IMR-90 (cell line): ENCODE data around the gene ALKBH2. TPM values are rescaled to one million over a fixed set of nuclear protein-coding genes. Genes with fewer than 3 reads are reported as not detected.

Source experiments
- ATAC-seq: fragments of 200-7000 bp; cut with Tn5 transposase; 2 replicates; pipeline ENCODE4 v1.9.1; 2020; ENCODE audit warnings: low read depth, mild to moderate bottlenecking, moderate library complexity
- BruUV-seq: library from RNA; stranded (reverse); fragments of 400-500 nt; replicated peaks from 2 replicates; lab custom pipeline; 2021; lab: Mats Ljungman, UMichigan
- CTCF ChIA-PET: fragments of 300-600 bp; formaldehyde crosslinking; extraction: SDS; loops from one replicate; lab custom pipeline; 2021; ENCODE audit warnings: antibody characterized with exemption; lab: Yijun Ruan, JAX
- POLR2A ChIA-PET: fragments of 300-600 bp; sonication (Branson Sonifier 250); formaldehyde crosslinking; loops from one replicate; lab custom pipeline; 2022; ENCODE audit warnings: antibody characterized with exemption; ENCODE audit not compliant: unreplicated experiment; lab: Charles Lee
- DNase-seq: peaks from one replicate; pipeline ENCODE4 v3.0.0; 2013
- H2AFZ ChIP-seq: replicated peaks from 2 replicates; pipeline ENCODE3; 2013; ENCODE audit warnings: low read length, mild to moderate bottlenecking; ENCODE audit not compliant: poor library complexity
- H2AK5ac ChIP-seq: 2 replicates; pipeline ENCODE4 v1.6.1; 2013; ENCODE audit warnings: low read depth, low read length, inconsistent platforms
- H2AK9ac ChIP-seq: replicated peaks from 2 replicates; pipeline ENCODE3; 2013; ENCODE audit warnings: mild to moderate bottlenecking, low read depth, low read length, moderate library complexity; ENCODE audit not compliant: poor library complexity
- H2BK120ac ChIP-seq: 2 replicates; pipeline ENCODE4 v1.6.1; 2013; ENCODE audit warnings: low read depth, low read length, inconsistent platforms
- H2BK15ac ChIP-seq: 3 replicates; pipeline ENCODE4 v1.6.1; 2013; ENCODE audit warnings: low read depth, low read length, inconsistent platforms
- H2BK20ac ChIP-seq: 2 replicates; pipeline ENCODE4 v1.6.1; 2013; ENCODE audit warnings: low read depth, mild to moderate bottlenecking, inconsistent platforms, low read length, moderate library complexity
- H2BK5ac ChIP-seq: 2 replicates; pipeline ENCODE4 v1.6.1; 2013; ENCODE audit warnings: mild to moderate bottlenecking, low read depth, low read length, inconsistent platforms; ENCODE audit not compliant: poor library complexity, severe bottlenecking
- H3K14ac ChIP-seq: replicated peaks from 2 replicates; pipeline ENCODE4 v1.6.1; 2013; ENCODE audit warnings: low read depth, low read length, inconsistent platforms
- H3K18ac ChIP-seq: 2 replicates; pipeline ENCODE4 v1.6.1; 2013; ENCODE audit warnings: low read depth, low read length, control low read depth
- H3K23ac ChIP-seq: 2 replicates; pipeline ENCODE4 v1.6.1; 2013; ENCODE audit warnings: low read depth, low read length, inconsistent platforms
- H3K27ac ChIP-seq: 2 replicates; pipeline ENCODE4 v1.5.1; 2013; ENCODE audit warnings: mild to moderate bottlenecking, control low read depth, low read length; ENCODE audit not compliant: insufficient read depth
- H3K27me3 ChIP-seq: 2 replicates; pipeline ENCODE4 v1.6.1; 2013; ENCODE audit warnings: low read length; ENCODE audit not compliant: control insufficient read depth, insufficient read depth
- H3K36me3 ChIP-seq: 2 replicates; pipeline ENCODE4 v1.6.1; 2013; ENCODE audit warnings: low read length, mixed read lengths; ENCODE audit not compliant: control insufficient read depth, insufficient read depth
- H3K4ac ChIP-seq: 2 replicates; pipeline ENCODE4 v1.6.1; 2013; ENCODE audit warnings: low read depth, low read length, inconsistent platforms
- H3K4me1 ChIP-seq: 2 replicates; pipeline ENCODE4 v1.6.1; 2013; ENCODE audit warnings: low read length, mixed read lengths; ENCODE audit not compliant: control insufficient read depth, insufficient read depth
- H3K4me2 ChIP-seq: 2 replicates; pipeline ENCODE4 v1.6.1; 2013; ENCODE audit warnings: low read depth, mild to moderate bottlenecking, control low read depth, low read length, moderate library complexity
- H3K4me3 ChIP-seq: 2 replicates; pipeline ENCODE4 v1.5.1; 2013; ENCODE audit warnings: low read depth, mild to moderate bottlenecking, control low read depth, low read length, moderate library complexity; ENCODE audit not compliant: insufficient read depth
- H3K56ac ChIP-seq: 2 replicates; pipeline ENCODE4 v1.6.1; 2013; ENCODE audit warnings: low read length, inconsistent platforms; ENCODE audit not compliant: insufficient read depth; ENCODE audit errors: extremely low read depth
- H3K79me1 ChIP-seq, 2 experiments: 2 replicates each; pipeline ENCODE4 v1.6.1; 2013; ENCODE audit warnings: low read length in 2 of 2, inconsistent platforms in 1 of 2, low read depth in 1 of 2
- H3K9ac ChIP-seq: 2 replicates; pipeline ENCODE4 v1.6.1; 2013; ENCODE audit warnings: low read depth, low read length, control low read depth
- H3K9me1 ChIP-seq: 2 replicates; pipeline ENCODE4 v1.6.1; 2013; ENCODE audit warnings: low read length, inconsistent platforms; ENCODE audit not compliant: insufficient read depth
- H3K9me3 ChIP-seq: 2 replicates; pipeline ENCODE4 v1.6.1; 2013; ENCODE audit warnings: low read length; ENCODE audit not compliant: control insufficient read depth, insufficient read depth
- H4K20me1 ChIP-seq: 2 replicates; pipeline ENCODE4 v1.6.1; 2013; ENCODE audit warnings: low read length, inconsistent platforms; ENCODE audit not compliant: insufficient read depth
- H4K5ac ChIP-seq: 2 replicates; pipeline ENCODE4 v1.6.1; 2013; ENCODE audit warnings: mild to moderate bottlenecking, low read depth, low read length, control low read depth
- H4K8ac ChIP-seq, 2 experiments: 2 replicates each; pipeline ENCODE4 v1.6.1; 2013; ENCODE audit warnings: low read depth in 2 of 2, low read length in 2 of 2, control low read depth in 1 of 2, inconsistent platforms in 1 of 2
- H4K91ac ChIP-seq: 2 replicates; pipeline ENCODE4 v1.6.1; 2013; ENCODE audit warnings: low read depth, low read length, inconsistent platforms; ENCODE audit not compliant: insufficient read depth
- MAZ ChIP-seq: IDR thresholded peaks from 2 replicates; pipeline ENCODE4 v1.6.1; 2012; ENCODE audit warnings: low read depth, mild to moderate bottlenecking, low read length, improper control_type of control experiment, moderate library complexity, borderline replicate concordance
- WGBS, 2 experiments: methylation state at CpG; one replicate each; pipeline versions ENCODE4 v1.1.5 to v1.1.7; 2013; ENCODE audit warnings: missing lambda C conversion rate in 2 of 2; ENCODE audit not compliant: insufficient read length in 1 of 2; ENCODE audit errors: extremely low coverage in 2 of 2; 5-methylcytosine and 5-hydroxymethylcytosine counted together
- dilution Hi-C: fragments of 300-500 bp; cut with HindIII; formaldehyde crosslinking; loops from one replicate; pipeline ENCODE4 v1.14.3; 2018; ENCODE audit warnings: low sequenced_read_pairs; ENCODE audit not compliant: unreplicated experiment
- in situ Hi-C: fragments of 300-500 bp; cut with MboI; formaldehyde crosslinking; loops from 3 replicates; pipeline ENCODE4 v1.14.3; 2019; ENCODE audit warnings: low sequenced_read_pairs, inconsistent platforms, mixed read lengths
- intact Hi-C: fragments of 100-400 bp; cut with micrococcal nuclease; formaldehyde crosslinking; loops from 2 replicates; pipeline ENCODE4 v1.10.0; 2022
- polyA plus RNA-seq, 3 experiments: library from polyadenylated mRNA; depleted of rRNA; stranded (reverse); fragments of >200 nt; gene quantifications; 2 replicates each; pipeline ENCODE4 v1.2.3, GENCODE V29; 2012; ENCODE audit warnings: low replicate concordance in 1 of 3
- total RNA-seq: library from RNA; depleted of rRNA; stranded (reverse); fragments of >200 nt; gene quantifications from 2 replicates; pipeline ENCODE4 v1.2.3, GENCODE V29; 2012

Gene ALKBH2
- total and polyA plus RNA-seq, 2 of the 4 experiments (the other 2 are of a cell fraction), result 14.9 to 17.8 TPM

- Histone ChIP-seq H3K9me3 (no peaks in the 10 kb centered on the region), H4K8ac (no peak overlapping the region), H3K4ac (no peak overlapping the region), H2BK120ac (no peak overlapping the region), H3K4me2 (no peak overlapping the region), H3K79me1 (no peaks in the 10 kb centered on the region), H4K20me1 (no peaks in the 10 kb centered on the region), H4K91ac (no peak overlapping the region), H2AK9ac (no peak overlapping the region), H3K23ac (no peak overlapping the region), H2BK20ac (no peak overlapping the region), H4K5ac (no peak overlapping the region), H2AFZ (no peak overlapping the region), H3K27me3 (no peaks in the 10 kb centered on the region), H3K9me1 (no peaks in the 10 kb centered on the region), H3K18ac (no peak overlapping the region), H3K4me1 (no peaks in the 10 kb centered on the region), H3K27ac (no peak overlapping the region), H2BK15ac (no peak overlapping the region), H3K36me3 (peaks cover 22% of the 10 kb centered on the region), H3K9ac (no peak overlapping the region), H2BK5ac (no peak overlapping the region), H3K56ac (no peak overlapping the region), H3K4me3 (no peak overlapping the region), H2AK5ac (no peak overlapping the region), H3K14ac (no peak overlapping the region)
- BruUV-seq, result no TSS peak
- dilution Hi-C loops (no loop called here), in situ Hi-C loops (no loop called here), intact Hi-C loops (no loop called here)
- ChIA-PET POLR2A (no interaction called here), CTCF (no interaction called here)
- DNase-seq (no peak), ATAC-seq (no peak)
- WGBS, 2 experiments, result 40% methylated on average over 1 of the region's 5 CpGs; no CpG with 5 or more reads in 1 of the 2 experiments
- TF ChIP-seq MAZ, result no peak
Measured at GRCh38 chr12:109065154-109065852, 28.0 kb downstream of the ALKBH2 start.
